OCI-LY1 (cell line): ENCODE measurements around the gene SLITRK2.

Experiments
- H2AFZ ChIP-seq: fragments of 200-600 bp; sonication (generic), shearing (Covaris generic); 2 replicates; pipeline ENCODE4 v1.6.0; 2014; ENCODE audit warnings: antibody characterized with exemption, mild to moderate bottlenecking, low read length
- H3F3A ChIP-seq: fragments of 200-600 bp; sonication (generic), shearing (Covaris generic); 2 replicates; pipeline ENCODE4 v1.6.0; 2014; ENCODE audit warnings: mild to moderate bottlenecking, antibody characterized with exemption, low read length, moderate library complexity; ENCODE audit not compliant: insufficient read depth
- H3K27ac ChIP-seq: fragments of 200-600 bp; sonication (generic); 2 replicates; pipeline ENCODE4 v1.5.1; 2014; ENCODE audit warnings: low read length, mixed run types, mild to moderate bottlenecking, low read depth; ENCODE audit not compliant: poor library complexity, severe bottlenecking
- H3K27me3 ChIP-seq: fragments of 200-600 bp; sonication (generic); 2 replicates; pipeline ENCODE4 v1.6.0; 2014; ENCODE audit warnings: antibody characterized with exemption, mild to moderate bottlenecking, low read length, moderate library complexity; ENCODE audit not compliant: insufficient read depth
- H3K36me3 ChIP-seq: fragments of 200-600 bp; sonication (generic); 2 replicates; pipeline ENCODE4 v1.6.1; 2014; ENCODE audit warnings: mild to moderate bottlenecking, antibody characterized with exemption, low read length, moderate library complexity, mixed read lengths; ENCODE audit not compliant: insufficient read depth
- H3K4me1 ChIP-seq: fragments of 200-600 bp; sonication (generic); 2 replicates; pipeline ENCODE4 v1.5.1; 2014; ENCODE audit warnings: mild to moderate bottlenecking, low read length, moderate library complexity; ENCODE audit not compliant: insufficient read depth, severe bottlenecking
- H3K4me2 ChIP-seq: fragments of 200-600 bp; sonication (generic), shearing (Covaris generic); 2 replicates; pipeline ENCODE4 v1.6.1; 2014; ENCODE audit warnings: low read length
- H3K4me3 ChIP-seq: fragments of 200-600 bp; sonication (generic); 2 replicates; pipeline ENCODE4 v1.5.1; 2014; ENCODE audit warnings: low read length, low read depth, mild to moderate bottlenecking, mixed read lengths; ENCODE audit not compliant: poor library complexity, severe bottlenecking
- H3K79me2 ChIP-seq: fragments of 200-600 bp; shearing (Covaris generic); 2 replicates; pipeline ENCODE4 v1.6.1; 2016; ENCODE audit warnings: mixed run types, low read length, mixed read lengths; ENCODE audit not compliant: insufficient read depth
- H3K9ac ChIP-seq: fragments of 200-600 bp; sonication (generic), shearing (Covaris generic); 2 replicates; pipeline ENCODE4 v1.6.1; 2014; ENCODE audit warnings: mild to moderate bottlenecking, low read length, mixed read lengths
- H3K9me2 ChIP-seq: fragments of 200-600 bp; sonication (generic), shearing (Covaris generic); 2 replicates; pipeline ENCODE4 v1.6.1; 2014; ENCODE audit warnings: low read depth, mild to moderate bottlenecking, low read length, mixed read lengths
- H3K9me3 ChIP-seq: fragments of 200-600 bp; shearing (Covaris generic); 2 replicates; pipeline ENCODE4 v1.6.1; 2014; ENCODE audit warnings: low read length, mixed read lengths
- H4K20me1 ChIP-seq: fragments of 200-600 bp; sonication (generic), shearing (Covaris generic); 2 replicates; pipeline ENCODE4 v1.6.0; 2016; ENCODE audit warnings: mild to moderate bottlenecking, low read length; ENCODE audit not compliant: insufficient read depth
- EZH2 ChIP-seq: fragments of 200-600 bp; sonication (generic), shearing (Covaris generic); IDR thresholded peaks from 2 replicates; pipeline ENCODE4 v1.8.0; 2017; ENCODE audit warnings: borderline replicate concordance, mixed run types, mild to moderate bottlenecking, antibody characterized with exemption, low read length, moderate library complexity, mixed read lengths
- TF ChIP-seq, protein P1 (sequence below): fragments of 200-600 bp; sonication (generic), shearing (Covaris generic); IDR thresholded peaks from 2 replicates; pipeline ENCODE4 v1.5.1; 2017; ENCODE audit warnings: mild to moderate bottlenecking, antibody characterized with exemption, low read length, moderate library complexity, mixed read lengths

Gene SLITRK2

DNA sequence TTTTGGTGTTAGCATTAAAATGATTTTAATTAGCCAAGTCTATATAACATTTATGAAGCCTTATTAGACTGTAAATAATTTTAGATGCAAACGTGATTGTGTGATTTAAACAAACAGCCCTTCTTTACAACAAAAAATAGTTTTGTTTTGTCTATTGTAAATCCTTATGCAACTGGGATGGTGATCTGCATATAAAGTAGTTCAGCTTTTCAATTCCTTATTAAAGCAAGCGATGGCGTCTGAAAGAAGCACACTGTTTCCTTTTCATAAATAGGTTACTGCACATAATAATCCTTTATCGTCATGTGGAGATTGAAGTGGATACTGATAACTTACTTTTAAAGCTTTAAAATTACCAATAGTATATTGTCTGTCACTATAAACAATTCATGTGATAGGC lies 8.8 kb downstream of the SLITRK2 start:
- Histone ChIP-seq H3K79me2 (no peaks in the 10 kb centered on the region), H2AFZ (no peak overlapping the region), H3K36me3 (no peaks in the 10 kb centered on the region), H3K4me1 (no peaks in the 10 kb centered on the region), H3K4me3 (no peak overlapping the region), H3K9ac (no peak overlapping the region), H3F3A (no peaks in the 10 kb centered on the region), H3K4me2 (no peak overlapping the region), H3K9me2 (no peaks in the 10 kb centered on the region), H3K27me3 (no peaks in the 10 kb centered on the region), H3K27ac (no peak overlapping the region), H4K20me1 (no peaks in the 10 kb centered on the region), H3K9me3 (no peaks in the 10 kb centered on the region)
- TF ChIP-seq, protein P1, sequence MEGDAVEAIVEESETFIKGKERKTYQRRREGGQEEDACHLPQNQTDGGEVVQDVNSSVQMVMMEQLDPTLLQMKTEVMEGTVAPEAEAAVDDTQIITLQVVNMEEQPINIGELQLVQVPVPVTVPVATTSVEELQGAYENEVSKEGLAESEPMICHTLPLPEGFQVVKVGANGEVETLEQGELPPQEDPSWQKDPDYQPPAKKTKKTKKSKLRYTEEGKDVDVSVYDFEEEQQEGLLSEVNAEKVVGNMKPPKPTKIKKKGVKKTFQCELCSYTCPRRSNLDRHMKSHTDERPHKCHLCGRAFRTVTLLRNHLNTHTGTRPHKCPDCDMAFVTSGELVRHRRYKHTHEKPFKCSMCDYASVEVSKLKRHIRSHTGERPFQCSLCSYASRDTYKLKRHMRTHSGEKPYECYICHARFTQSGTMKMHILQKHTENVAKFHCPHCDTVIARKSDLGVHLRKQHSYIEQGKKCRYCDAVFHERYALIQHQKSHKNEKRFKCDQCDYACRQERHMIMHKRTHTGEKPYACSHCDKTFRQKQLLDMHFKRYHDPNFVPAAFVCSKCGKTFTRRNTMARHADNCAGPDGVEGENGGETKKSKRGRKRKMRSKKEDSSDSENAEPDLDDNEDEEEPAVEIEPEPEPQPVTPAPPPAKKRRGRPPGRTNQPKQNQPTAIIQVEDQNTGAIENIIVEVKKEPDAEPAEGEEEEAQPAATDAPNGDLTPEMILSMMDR = no peak
- no peak for TF ChIP-seq EZH2

DNA sequence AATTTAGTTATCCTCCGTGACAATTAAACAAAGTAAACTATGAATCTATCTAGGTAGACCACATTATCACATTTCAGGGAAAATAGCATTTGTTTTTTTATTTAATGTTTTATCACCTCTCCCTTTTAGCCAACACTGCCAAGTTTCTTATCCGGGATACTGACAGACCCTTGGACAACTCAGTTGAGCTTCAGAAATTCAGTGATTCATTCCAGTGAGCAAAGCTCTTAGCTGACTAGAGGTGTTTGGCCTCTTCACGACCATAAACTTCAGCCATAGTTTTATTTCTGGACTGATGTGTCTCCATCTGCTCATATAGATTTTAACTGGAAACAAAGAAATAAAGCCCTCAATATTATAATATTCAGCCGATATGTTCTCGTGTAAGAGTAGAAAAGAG lies 15.2 kb downstream of the SLITRK2 start:
- H3K27ac ChIP-seq = no peak overlapping the region
- no peak overlapping the region for H3K4me3 ChIP-seq
- no peaks in the 10 kb centered on the region for H4K20me1 ChIP-seq
- no peak overlapping the region for H3K4me2 ChIP-seq
- H3K79me2 ChIP-seq = no peaks in the 10 kb centered on the region
- H2AFZ ChIP-seq = no peak overlapping the region
- H3K9me2 ChIP-seq = no peaks in the 10 kb centered on the region
- no peaks in the 10 kb centered on the region for H3K9me3 ChIP-seq
- H3K4me1 ChIP-seq = no peaks in the 10 kb centered on the region
- H3F3A ChIP-seq = no peaks in the 10 kb centered on the region
- H3K9ac ChIP-seq = no peak overlapping the region
- H3K27me3 ChIP-seq = no peaks in the 10 kb centered on the region
- H3K36me3 ChIP-seq = no peaks in the 10 kb centered on the region
- TF ChIP-seq, protein P1 = no peak
- no peak for TF ChIP-seq EZH2

DNA sequence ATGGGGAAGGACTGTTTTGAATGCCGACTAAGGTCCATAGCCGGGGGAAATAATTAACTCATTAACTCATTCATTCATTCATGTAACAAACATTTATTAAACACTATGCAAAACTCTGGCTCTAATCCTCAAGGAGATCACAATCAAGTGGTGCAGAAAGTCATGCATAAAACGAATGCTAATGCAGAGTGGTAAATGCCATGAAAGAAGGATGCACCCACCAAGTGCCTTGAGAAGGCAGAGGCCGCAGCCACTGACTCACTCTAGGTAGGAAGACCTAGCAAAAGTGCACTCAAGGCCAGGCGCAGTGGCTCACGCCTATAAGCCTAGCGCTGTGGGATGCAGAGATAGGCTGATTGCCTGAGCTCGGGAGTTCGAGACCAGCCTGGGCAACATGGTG lies 22.9 kb downstream of the SLITRK2 start:
- H3K4me2 ChIP-seq = no peak overlapping the region
- H3K36me3 ChIP-seq = no peaks in the 10 kb centered on the region
- no peak for TF ChIP-seq EZH2
- TF ChIP-seq, protein P1 = no peak
- H4K20me1 ChIP-seq = no peaks in the 10 kb centered on the region
- no peaks in the 10 kb centered on the region for H3K79me2 ChIP-seq
- H3K27me3 ChIP-seq = no peaks in the 10 kb centered on the region
- H2AFZ ChIP-seq = no peak overlapping the region
- H3K9me3 ChIP-seq = no peaks in the 10 kb centered on the region
- no peak overlapping the region for H3K4me3 ChIP-seq
- H3K4me1 ChIP-seq = no peaks in the 10 kb centered on the region
- H3F3A ChIP-seq = no peaks in the 10 kb centered on the region
- no peak overlapping the region for H3K9ac ChIP-seq
- H3K27ac ChIP-seq = no peak overlapping the region
- no peaks in the 10 kb centered on the region for H3K9me2 ChIP-seq
